GM23338 (cell line): Measurements from ENCODE around the gene LNP1. TPM values are rescaled to one million over a fixed set of nuclear protein-coding genes. Genes with fewer than 3 reads are reported as not detected.

ENCODE experiments used
- ATAC-seq: fragments of 200-7000 bp; cut with Tn5 transposase; 3 replicates; pipeline ENCODE4 v1.9.1; 2020
- DNase-seq: peaks from one replicate; pipeline ENCODE4 v3.0.0-alpha.2; 2015; ENCODE audit warnings: low spot score
- H2AFZ ChIP-seq: fragments of 200-600 bp; sonication (generic); 2 replicates; pipeline ENCODE4 v1.8.0; 2016; ENCODE audit warnings: antibody characterized with exemption, mild to moderate bottlenecking, moderate library complexity
- H3F3A ChIP-seq: fragments of 200-600 bp; sonication (generic); replicated peaks from 2 replicates; pipeline ENCODE4 v1.8.0; 2017; ENCODE audit warnings: antibody characterized with exemption, mixed run types, low read depth
- H3K27ac ChIP-seq: fragments of 200-600 bp; sonication (generic); 2 replicates; pipeline ENCODE4 v1.6.1; 2016; ENCODE audit warnings: low read depth
- H3K27me3 ChIP-seq: fragments of 200-600 bp; sonication (generic); 2 replicates; pipeline ENCODE4 v1.8.0; 2016; ENCODE audit warnings: mild to moderate bottlenecking, mixed run types, moderate library complexity; ENCODE audit not compliant: insufficient read depth
- H3K36me3 ChIP-seq: fragments of 200-600 bp; sonication (generic); 2 replicates; pipeline ENCODE4 v1.8.0; 2016; ENCODE audit warnings: mild to moderate bottlenecking; ENCODE audit not compliant: insufficient read depth
- H3K4me1 ChIP-seq: fragments of 200-600 bp; sonication (generic); 2 replicates; pipeline ENCODE4 v1.8.0; 2016; ENCODE audit warnings: mild to moderate bottlenecking, moderate library complexity; ENCODE audit not compliant: insufficient read depth
- H3K4me2 ChIP-seq: fragments of 200-600 bp; sonication (generic); 2 replicates; pipeline ENCODE4 v1.7.1; 2017; ENCODE audit warnings: mixed run types
- H3K4me3 ChIP-seq: fragments of 200-600 bp; sonication (generic); 2 replicates; pipeline ENCODE4 v1.6.1; 2016; ENCODE audit warnings: mixed run types
- H3K79me2 ChIP-seq: fragments of 200-600 bp; sonication (generic); replicated peaks from 2 replicates; pipeline ENCODE4 v1.8.0; 2017; ENCODE audit warnings: mild to moderate bottlenecking; ENCODE audit not compliant: insufficient read depth
- H3K9me2 ChIP-seq: fragments of 200-600 bp; sonication (generic); 2 replicates; pipeline ENCODE4 v1.8.0; 2017; ENCODE audit not compliant: insufficient read depth
- H4K20me1 ChIP-seq: fragments of 200-600 bp; sonication (generic); replicated peaks from 2 replicates; pipeline ENCODE4 v1.8.0; 2017; ENCODE audit warnings: mild to moderate bottlenecking; ENCODE audit not compliant: insufficient read depth
- H3K27ac Mint-ChIP-seq: 2 replicates; pipeline ENCODE4 v1.8.0; 2020; ENCODE audit warnings: inconsistent platforms, mild to moderate bottlenecking, moderate library complexity, mixed read lengths
- H3K27me3 Mint-ChIP-seq: 3 replicates; pipeline ENCODE4 v1.8.0; 2022; ENCODE audit warnings: low read depth, mild to moderate bottlenecking, moderate library complexity, mixed read lengths, inconsistent platforms; ENCODE audit not compliant: insufficient read depth, poor library complexity
- H3K36me3 Mint-ChIP-seq: 3 replicates; pipeline ENCODE4 v1.8.0; 2021; ENCODE audit warnings: low read depth, mild to moderate bottlenecking, inconsistent platforms, moderate library complexity, mixed read lengths
- H3K4me1 Mint-ChIP-seq: 3 replicates; pipeline ENCODE4 v1.8.0; 2020; ENCODE audit warnings: mild to moderate bottlenecking, inconsistent platforms, mixed read lengths
- H3K4me3 Mint-ChIP-seq: 3 replicates; pipeline ENCODE4 v1.8.0; 2021; ENCODE audit warnings: moderate library complexity, mild to moderate bottlenecking, inconsistent platforms, mixed read lengths
- H3K9me3 Mint-ChIP-seq: 3 replicates; pipeline ENCODE4 v1.8.0; 2020; ENCODE audit warnings: moderate library complexity, mild to moderate bottlenecking, inconsistent platforms, mixed read lengths
- CREB1 ChIP-seq: fragments of 250-450 bp; sonication (Bioruptor Pico); IDR thresholded peaks from 2 replicates; pipeline ENCODE4 v1.5.0; 2020; ENCODE audit warnings: low read depth, mild to moderate bottlenecking, moderate library complexity
- CTCF ChIP-seq, 2 experiments: fragments of 200-600 bp in 1 of 2; sonication (generic) in 1 of 2; conservative IDR thresholded peaks; 2 replicates each; pipeline versions ENCODE4 v1.5.1 to v1.6.1; 2016 to 2017; ENCODE audit warnings: antibody characterized with exemption in 2 of 2, low read depth in 2 of 2, mild to moderate bottlenecking in 2 of 2, moderate library complexity in 1 of 2
- ETS1 ChIP-seq: IDR thresholded peaks from 2 replicates; pipeline ENCODE4 v1.6.1; 2016; ENCODE audit warnings: antibody characterized with exemption
- EZH2 ChIP-seq: fragments of 200-600 bp; sonication (generic); IDR thresholded peaks from one replicate; pipeline ENCODE4 v1.8.0; 2017; ENCODE audit warnings: antibody characterized with exemption, mild to moderate bottlenecking, low read depth; ENCODE audit not compliant: unreplicated experiment
- EZH2phosphoT487 ChIP-seq: fragments of 200-600 bp; sonication (generic); IDR thresholded peaks from one replicate; pipeline ENCODE4 v1.8.1; 2018; ENCODE audit warnings: antibody characterized with exemption; ENCODE audit not compliant: unreplicated experiment
- JUNB ChIP-seq: IDR thresholded peaks from one replicate; pipeline ENCODE4 v1.6.1; 2016; ENCODE audit warnings: antibody characterized with exemption; ENCODE audit not compliant: unreplicated experiment
- NANOG ChIP-seq: IDR thresholded peaks from 2 replicates; pipeline ENCODE4 v1.6.1; 2016; ENCODE audit warnings: antibody characterized with exemption, borderline replicate concordance
- POLR2AphosphoS5 ChIP-seq: IDR thresholded peaks from 2 replicates; pipeline ENCODE4 v1.6.1; 2016; ENCODE audit warnings: antibody characterized with exemption, low read depth
- REST ChIP-seq: IDR thresholded peaks from one replicate; pipeline ENCODE4 v1.6.1; 2018; ENCODE audit warnings: antibody characterized with exemption; ENCODE audit not compliant: unreplicated experiment
- STAT1 ChIP-seq: IDR thresholded peaks from one replicate; pipeline ENCODE4 v1.6.1; 2016; ENCODE audit warnings: antibody characterized with exemption; ENCODE audit not compliant: unreplicated experiment
- ZNF114 ChIP-seq: fragments of 250-450 bp; sonication (Bioruptor Pico); IDR thresholded peaks from 2 replicates; pipeline ENCODE4 v1.5.0; 2020; ENCODE audit warnings: mild to moderate bottlenecking, moderate library complexity
- ZNF331 ChIP-seq: fragments of 250-450 bp; sonication (Bioruptor Pico); IDR thresholded peaks from 2 replicates; pipeline ENCODE4 v1.5.0; 2020; ENCODE audit warnings: low read depth, mild to moderate bottlenecking, moderate library complexity
- polyA plus RNA-seq: library from polyadenylated mRNA; unstranded; fragments of >200 nt; fragmentation: Nextera tagmentation; extraction: Ambion mirVana; gene quantifications from 2 replicates; pipeline ENCODE4 v1.2.1, GENCODE V29; 2016
- total RNA-seq: library from RNA; depleted of rRNA; stranded (reverse); fragments of >200 nt; shearing (Covaris generic); gene quantifications from 2 replicates; pipeline ENCODE4 v1.2.3, GENCODE V29; 2014
- TF ChIP-seq, protein P1 (sequence below): fragments of 250-450 bp; sonication (Bioruptor Pico); IDR thresholded peaks from 2 replicates; pipeline ENCODE4 v1.5.0; 2020; ENCODE audit warnings: mild to moderate bottlenecking, moderate library complexity

LNP1 gene
- total and polyA plus RNA-seq, 2 experiments from 2014 or later, result 4.7 to 6.7 TPM

GRCh38 chr3:100416863-100417262, 15.5 kb downstream of the LNP1 start:
- peaks cover 50% of the 10 kb centered on the region for H3K4me1 Mint-ChIP-seq
- Histone ChIP-seq H3K4me1 (peaks cover 38% of the 10 kb centered on the region), H3K27ac (no peak overlapping the region), H3K79me2 (0 out of 2 replicates have a peak, but pooled peaks cover under 1% of the 10 kb centered on the region), H3K27me3 (no peaks in the 10 kb centered on the region), H3K36me3 (no peaks in the 10 kb centered on the region), H4K20me1 (no peaks in the 10 kb centered on the region), H3K4me2 (no peak overlapping the region), H2AFZ (no peak overlapping the region), H3K9me2 (peaks cover 3% of the 10 kb centered on the region; the same call in 1 of the 2 replicates), H3F3A (0 out of 2 replicates have a peak, but pooled peaks cover 4% of the 10 kb centered on the region), H3K4me3 (no peak overlapping the region)
- TF ChIP-seq POLR2AphosphoS5, result no peak
- no peak for TF ChIP-seq ZNF331
- TF ChIP-seq ZNF114 (CRISPR knock-in tag), result no peak
- no peak for TF ChIP-seq CTCF (conservative IDR thresholded peaks at IDR 0.05; ENCODE audit: low read depth in 2 of 2)
- TF ChIP-seq EZH2phosphoT487, result no peak
- no peak for TF ChIP-seq REST
- no peak for TF ChIP-seq NANOG
- TF ChIP-seq JUNB, result no peak
- TF ChIP-seq ETS1, result no peak
- TF ChIP-seq, protein P1, sequence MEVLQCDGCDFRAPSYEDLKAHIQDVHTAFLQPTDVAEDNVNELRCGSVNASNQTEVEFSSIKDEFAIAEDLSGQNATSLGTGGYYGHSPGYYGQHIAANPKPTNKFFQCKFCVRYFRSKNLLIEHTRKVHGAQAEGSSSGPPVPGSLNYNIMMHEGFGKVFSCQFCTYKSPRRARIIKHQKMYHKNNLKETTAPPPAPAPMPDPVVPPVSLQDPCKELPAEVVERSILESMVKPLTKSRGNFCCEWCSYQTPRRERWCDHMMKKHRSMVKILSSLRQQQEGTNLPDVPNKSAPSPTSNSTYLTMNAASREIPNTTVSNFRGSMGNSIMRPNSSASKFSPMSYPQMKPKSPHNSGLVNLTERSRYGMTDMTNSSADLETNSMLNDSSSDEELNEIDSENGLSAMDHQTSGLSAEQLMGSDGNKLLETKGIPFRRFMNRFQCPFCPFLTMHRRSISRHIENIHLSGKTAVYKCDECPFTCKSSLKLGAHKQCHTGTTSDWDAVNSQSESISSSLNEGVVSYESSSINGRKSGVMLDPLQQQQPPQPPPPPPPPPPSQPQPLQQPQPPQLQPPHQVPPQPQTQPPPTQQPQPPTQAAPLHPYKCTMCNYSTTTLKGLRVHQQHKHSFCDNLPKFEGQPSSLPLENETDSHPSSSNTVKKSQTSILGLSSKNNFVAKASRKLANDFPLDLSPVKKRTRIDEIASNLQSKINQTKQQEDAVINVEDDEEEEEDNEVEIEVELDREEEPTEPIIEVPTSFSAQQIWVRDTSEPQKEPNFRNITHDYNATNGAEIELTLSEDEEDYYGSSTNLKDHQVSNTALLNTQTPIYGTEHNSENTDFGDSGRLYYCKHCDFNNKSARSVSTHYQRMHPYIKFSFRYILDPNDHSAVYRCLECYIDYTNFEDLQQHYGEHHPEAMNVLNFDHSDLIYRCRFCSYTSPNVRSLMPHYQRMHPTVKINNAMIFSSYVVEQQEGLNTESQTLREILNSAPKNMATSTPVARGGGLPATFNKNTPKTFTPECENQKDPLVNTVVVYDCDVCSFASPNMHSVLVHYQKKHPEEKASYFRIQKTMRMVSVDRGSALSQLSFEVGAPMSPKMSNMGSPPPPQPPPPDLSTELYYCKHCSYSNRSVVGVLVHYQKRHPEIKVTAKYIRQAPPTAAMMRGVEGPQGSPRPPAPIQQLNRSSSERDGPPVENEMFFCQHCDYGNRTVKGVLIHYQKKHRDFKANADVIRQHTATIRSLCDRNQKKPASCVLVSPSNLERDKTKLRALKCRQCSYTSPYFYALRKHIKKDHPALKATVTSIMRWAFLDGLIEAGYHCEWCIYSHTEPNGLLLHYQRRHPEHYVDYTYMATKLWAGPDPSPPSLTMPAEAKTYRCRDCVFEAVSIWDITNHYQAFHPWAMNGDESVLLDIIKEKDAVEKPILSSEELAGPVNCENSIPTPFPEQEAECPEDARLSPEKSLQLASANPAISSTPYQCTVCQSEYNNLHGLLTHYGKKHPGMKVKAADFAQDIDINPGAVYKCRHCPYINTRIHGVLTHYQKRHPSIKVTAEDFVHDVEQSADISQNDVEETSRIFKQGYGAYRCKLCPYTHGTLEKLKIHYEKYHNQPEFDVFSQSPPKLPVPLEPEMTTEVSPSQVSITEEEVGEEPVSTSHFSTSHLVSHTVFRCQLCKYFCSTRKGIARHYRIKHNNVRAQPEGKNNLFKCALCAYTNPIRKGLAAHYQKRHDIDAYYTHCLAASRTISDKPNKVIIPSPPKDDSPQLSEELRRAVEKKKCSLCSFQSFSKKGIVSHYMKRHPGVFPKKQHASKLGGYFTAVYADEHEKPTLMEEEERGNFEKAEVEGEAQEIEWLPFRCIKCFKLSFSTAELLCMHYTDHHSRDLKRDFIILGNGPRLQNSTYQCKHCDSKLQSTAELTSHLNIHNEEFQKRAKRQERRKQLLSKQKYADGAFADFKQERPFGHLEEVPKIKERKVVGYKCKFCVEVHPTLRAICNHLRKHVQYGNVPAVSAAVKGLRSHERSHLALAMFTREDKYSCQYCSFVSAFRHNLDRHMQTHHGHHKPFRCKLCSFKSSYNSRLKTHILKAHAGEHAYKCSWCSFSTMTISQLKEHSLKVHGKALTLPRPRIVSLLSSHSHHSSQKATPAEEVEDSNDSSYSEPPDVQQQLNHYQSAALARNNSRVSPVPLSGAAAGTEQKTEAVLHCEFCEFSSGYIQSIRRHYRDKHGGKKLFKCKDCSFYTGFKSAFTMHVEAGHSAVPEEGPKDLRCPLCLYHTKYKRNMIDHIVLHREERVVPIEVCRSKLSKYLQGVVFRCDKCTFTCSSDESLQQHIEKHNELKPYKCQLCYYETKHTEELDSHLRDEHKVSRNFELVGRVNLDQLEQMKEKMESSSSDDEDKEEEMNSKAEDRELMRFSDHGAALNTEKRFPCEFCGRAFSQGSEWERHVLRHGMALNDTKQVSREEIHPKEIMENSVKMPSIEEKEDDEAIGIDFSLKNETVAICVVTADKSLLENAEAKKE, result no peak
- TF ChIP-seq CREB1, result no peak
- no peak for TF ChIP-seq EZH2
- no peak for TF ChIP-seq STAT1
- no peaks in the 10 kb centered on the region for H3K9me3 Mint-ChIP-seq
- no peak for DNase-seq
- H3K36me3 Mint-ChIP-seq, result peaks cover 14% of the 10 kb centered on the region
- H3K27me3 Mint-ChIP-seq, result peaks cover 3% of the 10 kb centered on the region
- no peak overlapping the region for H3K27ac Mint-ChIP-seq
- no peak for ATAC-seq
- H3K4me3 Mint-ChIP-seq, result no peak overlapping the region
